Stimulated activated CD8-positive, alpha-beta memory T cell treated with anti-CD3 and anti-CD28 coated beads, Interleukin-15, amount 100 ng/mL, for 48 hours (primary cell): ENCODE data around the gene DNAI1.
"Not testable (repeated sequence)": the region's sequence is repeated elsewhere in the genome, so short reads cannot be mapped to it uniquely, and the experiment has no call there.

Source experiments
- DNase-seq, 2 donors: peaks; one replicate each; pipeline ENCODE4 v3.0.0-alpha.2; 2020; ENCODE audit warnings: low read depth in 2 of 2

DNAI1 gene

DNA sequence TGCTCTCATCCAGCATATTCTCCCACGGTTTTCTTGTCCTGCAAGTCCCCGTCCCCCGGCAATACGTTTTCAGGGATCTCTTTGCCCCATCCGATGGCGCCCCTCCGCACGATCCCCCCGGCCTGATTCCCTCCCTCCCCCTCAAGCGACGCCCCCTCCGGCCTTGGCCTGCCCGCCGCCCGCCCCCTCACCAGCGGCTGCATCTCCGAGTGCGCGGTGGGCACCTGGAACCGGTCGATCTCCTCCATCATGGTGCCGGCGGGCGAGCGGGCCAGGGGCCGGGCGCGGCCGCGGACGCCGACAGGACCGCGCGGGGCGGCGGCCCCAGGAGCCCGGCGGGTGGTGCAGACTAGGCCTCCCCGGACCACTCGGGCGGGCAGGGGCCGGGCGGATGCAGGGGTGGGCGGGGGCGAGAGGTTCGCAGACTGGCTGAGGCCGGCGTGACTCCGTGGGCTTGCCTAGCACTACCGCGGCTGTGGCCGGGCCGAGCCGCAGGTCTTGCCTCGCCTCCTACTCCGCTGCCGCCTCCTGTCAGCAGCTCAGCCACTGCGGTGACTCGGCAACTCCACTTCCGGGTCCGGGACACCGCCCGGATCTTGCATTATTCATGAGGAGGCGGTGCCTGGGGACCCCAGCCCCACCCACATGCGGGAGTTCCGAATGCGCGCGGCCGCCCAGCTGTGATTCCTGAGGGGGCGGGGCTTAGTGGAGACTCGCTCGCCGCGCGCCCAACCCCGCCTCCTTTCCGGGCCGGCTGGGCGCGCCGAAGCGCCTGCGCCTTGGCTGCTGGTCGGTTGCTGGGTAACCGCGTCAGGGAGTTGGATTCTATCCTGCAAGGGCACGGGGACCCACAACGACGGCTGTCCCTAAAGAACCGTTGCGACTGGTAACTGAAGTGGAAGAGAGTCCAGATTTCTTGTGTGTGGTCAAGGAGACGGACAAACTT lies at the start of gene DNAI1, which contains the start of gene FAM219A:
Gene DNAI1 (plus strand): TSS at position 793 of the 946 bp plus-strand sequence. CDS start 201 bp downstream, outside the sequence.
Gene FAM219A (minus strand): TSS at position 558 of the 946 bp plus-strand sequence. CDS start 307 bp downstream, at position 251.
- DNase-seq: peak; percentile 97 to 99

DNA sequence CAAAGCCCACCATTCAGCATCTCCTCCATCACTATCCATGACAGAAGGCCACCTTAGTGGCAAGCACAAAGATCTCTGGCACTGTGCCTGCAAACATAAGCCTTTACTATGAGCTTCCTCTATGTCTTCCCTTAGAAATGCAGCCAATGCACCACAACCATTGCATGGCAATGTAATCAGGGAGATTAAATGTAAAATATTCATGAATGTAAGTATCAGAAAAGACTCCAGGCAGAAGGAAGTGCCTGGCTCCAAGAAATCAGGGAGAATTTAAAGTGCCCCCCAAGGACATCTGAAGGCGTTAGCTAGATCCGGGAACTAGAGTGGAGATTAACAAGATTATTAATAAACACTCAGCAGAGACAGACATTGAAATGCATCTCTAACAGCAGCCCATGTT lies 49.5 kb upstream of the DNAI1 start:
- DNase-seq: no peak

DNA sequence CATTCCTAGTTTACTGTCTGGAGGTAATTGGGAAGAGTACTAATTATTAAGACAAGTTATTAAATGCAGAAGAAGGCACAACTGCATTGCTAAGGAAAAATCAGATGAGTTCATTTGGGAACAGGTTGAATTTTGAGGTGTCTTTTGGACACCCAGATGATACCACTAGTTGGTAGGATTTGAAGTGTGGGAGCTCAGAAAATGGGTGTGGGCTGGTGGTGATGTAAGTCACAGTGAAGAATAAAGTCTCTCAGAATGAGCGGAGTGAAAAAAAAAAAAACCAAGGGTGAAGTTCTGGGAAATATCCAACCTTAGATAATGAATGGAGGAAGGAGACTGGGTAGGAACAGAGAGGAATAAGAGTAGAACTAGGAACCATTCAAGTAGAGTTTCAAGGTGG lies 46.3 kb upstream of the DNAI1 start:
- DNase-seq: no peak

DNA sequence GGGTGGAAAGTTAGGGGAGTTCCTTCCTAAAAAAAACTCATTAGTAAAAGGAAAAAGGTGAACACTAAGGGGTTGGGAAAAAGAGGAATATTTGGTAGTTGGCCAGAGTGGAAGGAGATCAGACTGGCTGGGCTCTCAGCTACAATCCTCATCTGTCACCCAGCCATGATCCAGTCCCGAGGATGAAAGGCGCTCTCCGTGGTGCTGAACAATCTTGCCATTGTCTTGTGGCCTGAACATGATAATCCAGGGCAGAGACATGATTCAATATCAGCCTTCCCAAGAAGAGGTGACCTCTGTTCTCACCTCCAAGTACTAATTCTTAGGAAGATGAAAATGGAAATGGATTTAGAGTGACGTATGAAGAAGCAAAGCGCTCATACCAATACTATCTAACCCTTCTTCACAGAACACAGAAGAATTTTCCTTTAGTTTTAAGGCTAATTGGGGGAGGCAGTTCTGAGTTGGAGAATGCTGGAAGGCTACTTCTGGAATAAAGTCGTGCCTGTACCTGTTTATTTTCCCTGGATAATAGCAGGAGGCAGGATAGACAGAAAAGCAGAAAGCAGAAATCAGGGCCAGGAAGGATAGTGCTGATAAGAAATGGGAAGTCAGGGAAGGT lies 45.3 kb upstream of the DNAI1 start:
- DNase-seq: no peak

DNA sequence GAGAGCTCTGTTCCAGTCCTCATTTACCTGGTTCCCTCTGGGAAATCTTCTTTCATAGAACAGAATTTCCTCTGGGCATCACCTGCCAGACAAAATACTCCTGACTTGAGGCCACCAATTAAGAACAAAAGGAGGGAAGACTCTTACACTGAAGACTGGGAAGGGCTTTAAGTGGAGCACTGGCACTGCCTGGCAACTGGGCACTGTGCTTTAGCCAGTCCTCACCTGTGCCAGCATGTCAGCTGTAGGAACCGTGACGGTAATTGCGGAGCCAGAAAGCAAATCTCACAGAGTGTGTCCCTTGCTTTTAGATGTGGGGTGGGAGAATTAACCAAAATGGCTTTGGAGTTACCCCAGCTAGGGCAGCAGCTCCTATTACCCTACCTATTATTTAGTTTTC lies 40.9 kb upstream of the DNAI1 start:
- no peak for DNase-seq

DNA sequence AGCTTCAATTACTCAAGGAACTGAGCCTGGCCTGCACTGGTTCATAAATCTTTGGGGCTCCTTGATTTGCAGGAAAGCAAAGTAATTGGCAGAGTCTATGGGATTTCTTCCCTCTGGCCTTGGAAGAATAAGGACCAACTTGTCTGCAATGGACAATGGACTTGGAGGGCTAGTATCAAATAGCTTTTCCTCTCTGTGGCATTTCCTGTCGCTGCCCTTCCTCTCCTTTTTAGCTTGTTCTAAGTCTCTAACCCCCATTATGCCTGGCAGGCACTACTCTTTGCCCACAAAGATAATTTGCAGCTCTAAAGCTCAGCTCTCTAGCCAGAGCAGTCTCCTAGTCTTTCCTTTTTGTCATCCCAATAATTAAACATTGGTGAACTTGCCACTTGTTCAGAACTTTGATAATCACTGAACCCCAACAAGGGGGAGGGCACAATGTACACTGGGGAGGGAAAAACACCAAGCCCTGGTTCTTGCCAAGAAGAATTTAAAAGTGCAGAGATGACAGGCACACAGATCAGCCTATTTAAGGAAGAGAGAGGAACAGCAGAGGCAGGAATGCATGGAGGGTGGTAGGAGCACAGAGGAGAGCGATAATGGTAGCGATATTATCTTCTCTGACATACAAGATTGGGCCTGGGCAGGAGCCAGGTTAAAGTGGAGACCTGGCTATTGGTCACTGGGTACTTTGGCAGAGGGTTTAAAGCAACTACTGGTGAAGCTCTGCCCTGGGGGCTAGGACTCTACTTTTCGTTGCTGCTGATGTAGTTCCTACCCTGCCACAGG lies 38.7 kb upstream of the DNAI1 start:
- no peak for DNase-seq

DNA sequence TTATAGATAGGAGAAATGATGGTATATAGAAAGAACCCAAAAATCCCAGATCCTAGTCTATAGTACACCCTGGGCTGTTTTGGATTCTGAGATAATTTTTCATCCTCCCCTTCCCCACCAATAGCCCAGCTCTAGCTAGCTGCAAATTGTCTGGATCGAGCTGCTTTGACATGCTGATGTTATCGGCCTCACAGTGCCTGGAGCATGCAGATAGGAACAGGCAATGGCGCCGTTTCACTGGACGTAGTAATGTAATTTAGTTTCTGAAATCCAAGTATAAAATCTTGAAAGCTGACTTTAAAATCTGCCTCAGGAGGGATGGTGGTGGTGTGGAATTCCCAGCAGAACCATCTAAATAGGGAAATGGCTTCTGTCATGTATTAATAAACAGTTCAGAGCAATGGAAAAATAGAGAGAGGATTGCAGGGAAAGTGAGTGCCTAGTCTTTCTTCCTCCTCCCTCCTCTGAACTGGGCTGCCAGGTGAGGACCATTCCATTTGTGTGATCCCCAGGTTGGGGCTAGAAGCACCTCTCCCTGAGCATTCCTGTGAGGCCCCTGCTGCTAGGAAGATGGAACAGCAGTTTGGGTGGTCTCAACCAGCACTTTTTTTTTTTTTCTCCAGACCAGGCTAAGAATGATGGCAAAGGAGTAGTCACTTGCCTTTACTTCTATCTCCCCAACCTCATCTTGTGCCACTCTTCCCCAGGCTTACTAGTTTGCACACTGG lies 32.1 kb upstream of the DNAI1 start:
- no peak for DNase-seq

DNA sequence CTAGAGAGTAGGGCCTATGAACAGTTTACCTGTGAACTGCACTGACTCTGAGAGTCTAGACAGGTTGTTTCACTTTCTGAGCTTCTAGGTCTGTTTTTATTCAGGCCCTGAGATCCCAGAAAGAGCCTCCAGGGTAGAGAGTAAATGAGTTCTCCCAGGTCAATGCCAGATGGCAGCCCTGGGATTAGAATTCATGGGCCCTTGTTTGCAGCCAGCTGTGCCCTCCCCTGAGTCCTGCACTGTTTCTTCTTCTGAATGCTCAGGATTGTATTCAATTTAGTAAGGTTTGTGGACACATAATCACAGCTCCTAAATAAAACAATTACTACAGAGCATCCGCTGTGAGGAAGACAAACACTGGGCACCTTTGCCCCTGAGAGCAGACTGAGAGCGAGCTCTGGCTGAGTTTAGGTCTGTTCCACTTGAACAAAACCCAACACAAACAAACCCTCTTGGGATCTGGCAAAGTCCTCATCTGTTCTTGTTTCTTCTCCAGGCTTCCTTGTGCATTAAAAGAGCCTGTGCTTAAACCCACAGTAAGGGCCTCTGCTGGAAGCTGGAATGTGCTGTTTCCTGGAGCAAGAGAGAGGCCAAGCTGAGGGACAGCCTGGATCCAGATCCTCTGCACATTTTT lies 30.2 kb upstream of the DNAI1 start:
- DNase-seq: no peak

DNA sequence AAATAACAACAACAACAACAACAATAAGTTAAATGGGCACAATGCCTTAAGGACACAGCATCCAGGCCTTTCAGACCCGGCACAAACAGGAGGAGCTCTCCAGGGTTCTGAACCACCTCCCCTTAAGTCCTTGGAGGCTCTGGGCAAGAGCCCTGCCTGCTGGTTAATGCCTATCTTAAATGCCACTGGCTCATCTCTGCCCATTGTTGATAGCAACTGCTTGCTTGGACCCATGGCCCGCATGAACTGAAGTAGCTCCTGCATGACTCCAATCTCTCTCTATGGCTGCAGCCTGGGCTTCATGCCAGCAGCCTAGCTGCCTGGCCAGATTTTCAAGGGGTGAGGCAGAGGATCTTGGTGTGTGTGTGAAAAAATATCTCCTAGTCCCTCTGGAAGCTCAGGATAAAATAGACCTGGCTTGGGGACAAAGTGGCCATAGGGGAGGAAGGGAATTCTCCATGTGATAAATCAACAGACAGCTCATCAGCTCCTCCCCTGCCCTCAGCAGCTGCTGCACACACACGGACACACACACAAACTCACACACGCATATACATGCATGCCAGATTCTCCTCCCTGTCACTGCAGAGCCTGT lies 27.7 kb upstream of the DNAI1 start:
- DNase-seq: no peak

DNA sequence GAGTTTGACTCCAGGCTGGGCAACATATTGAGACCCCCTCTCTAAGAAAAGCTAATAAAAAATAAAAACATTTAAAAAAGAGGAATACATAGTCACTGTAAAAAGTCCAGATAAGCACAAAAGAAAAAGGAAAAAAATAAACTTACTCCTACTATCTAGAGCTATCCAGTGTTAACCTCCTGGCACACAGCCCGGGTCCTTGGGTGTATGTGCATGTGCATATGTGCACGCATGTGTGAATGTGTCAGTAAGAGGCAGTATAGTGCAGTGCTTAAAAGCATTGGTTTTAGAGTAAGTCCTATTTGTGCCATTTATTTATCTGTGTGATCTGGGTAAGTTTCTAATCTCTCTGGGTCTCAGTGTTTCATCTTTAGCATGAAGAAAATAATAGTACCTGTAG lies 26.9 kb upstream of the DNAI1 start:
- no peak for DNase-seq

DNA sequence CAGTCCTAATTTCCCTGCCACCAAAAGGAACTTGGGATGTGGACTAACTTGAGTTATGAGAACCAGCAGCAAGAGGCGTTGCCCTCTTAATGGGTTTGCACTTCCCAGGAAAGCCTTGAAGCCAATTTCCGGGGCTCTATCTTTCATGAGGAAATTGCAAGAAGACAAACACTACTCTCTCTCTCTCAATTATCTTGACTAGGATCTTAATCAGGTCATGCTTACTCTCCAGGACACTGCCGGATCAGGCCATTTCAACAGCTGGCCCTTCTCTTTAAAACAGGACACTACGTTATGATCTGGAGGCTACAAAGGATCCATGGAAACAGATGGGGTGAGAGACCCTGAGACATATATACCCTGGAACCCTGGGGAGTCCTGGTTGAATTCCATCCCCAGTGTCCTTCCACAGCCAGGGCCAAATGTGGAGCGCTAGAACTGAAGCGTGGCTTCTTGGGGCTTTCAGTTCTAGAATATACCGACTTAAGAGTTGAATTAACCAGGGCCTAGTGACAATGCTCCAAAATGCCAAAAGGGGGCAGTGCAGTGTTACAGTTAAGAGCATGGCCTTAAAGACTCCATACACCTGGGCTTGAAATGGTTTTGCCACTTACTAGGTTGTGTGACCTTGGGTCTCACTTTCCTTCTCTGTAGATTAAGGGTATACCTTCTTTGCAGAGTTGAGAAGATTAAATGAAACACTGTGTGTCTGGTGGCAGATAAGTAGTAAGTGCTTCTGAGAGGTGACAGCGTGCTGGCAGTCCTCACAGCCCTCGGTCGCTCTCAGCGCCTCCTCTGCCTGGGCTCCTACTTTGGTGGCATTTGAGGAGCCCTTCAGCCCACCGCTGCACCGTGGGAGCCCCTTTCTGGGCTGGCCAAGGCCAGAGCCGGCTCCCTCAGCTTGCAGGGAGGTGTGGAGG lies 21.3 kb upstream of the DNAI1 start:
- peak in 1 of 2 donors; percentile 19 for DNase-seq

DNA sequence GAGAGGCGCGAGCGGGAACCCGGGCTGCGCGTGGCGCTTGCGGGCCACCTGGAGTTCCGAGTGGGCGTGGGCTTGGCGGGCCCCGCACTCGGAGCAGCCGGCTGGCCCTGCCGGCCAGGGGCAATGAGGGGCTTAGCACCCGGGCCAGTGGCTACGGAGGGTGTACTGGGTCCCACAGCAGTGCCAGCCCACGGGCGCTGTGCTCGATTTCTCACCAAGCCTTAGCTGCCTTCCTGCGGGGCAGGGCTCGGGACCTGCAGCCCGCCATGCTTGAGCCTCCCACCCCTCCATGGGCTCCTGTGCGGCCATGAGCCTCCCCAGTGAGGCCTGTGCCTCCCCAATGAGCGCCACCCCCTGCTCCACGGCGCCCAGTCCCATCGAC lies 20.7 kb upstream of the DNAI1 start:
- not testable (repeated sequence) for DNase-seq

DNA sequence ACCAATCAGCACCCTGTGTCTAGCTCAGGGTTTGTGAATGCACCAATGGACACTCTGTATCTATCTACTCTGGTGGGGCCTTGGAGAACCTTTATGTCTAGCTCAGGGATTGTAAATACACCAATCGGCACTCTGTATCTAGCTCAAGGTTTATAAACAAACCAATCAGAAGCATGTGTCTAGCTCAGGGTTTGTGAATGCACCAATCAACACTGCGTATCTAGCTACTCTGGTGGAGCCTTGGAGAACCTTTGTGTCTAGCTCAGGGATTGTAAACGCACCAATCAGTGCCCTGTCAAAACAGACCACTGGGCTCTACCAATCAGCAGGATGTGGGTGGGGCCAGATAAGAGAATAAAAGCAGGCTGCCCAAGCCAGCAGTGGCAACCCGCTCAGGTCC lies 20.1 kb upstream of the DNAI1 start:
- DNase-seq: not testable (repeated sequence)

DNA sequence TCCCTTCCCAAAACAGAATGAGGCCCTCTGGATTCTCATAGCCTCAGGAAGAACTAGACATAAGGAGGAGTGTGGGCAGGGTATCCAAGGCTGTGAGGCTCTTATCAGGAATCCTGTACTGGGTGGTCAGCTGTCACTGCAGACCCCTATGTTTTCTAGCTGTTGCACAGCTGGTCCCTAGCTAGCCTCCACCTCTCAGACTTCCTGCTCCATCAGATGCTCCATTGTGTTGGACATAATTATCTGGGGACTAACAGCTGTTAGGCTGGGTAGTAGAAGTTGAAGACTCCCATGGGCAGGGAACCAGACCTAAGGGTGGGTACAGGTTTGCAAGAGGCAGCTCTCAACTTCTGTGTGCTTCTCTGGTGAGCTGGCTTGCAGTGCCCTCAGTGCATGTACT lies 18.6 kb upstream of the DNAI1 start:
- DNase-seq: no peak

DNA sequence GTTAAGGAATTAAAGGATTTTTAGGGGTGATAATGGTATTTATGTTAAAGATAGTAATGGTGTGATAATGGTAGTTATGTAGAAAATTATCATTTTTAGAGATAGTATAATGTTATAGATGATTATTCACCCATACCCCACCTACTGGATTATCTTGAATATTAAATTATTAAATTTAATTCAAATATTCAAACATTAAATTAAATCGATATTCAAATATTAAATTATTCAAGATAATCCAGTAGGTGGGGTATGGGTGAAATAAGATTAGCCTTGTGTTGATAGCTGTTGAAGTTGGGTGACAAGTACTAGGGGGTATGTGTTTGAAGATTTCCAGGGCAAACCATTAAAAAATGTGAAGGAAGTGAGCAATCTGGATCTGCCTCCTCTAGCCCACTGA lies 15.8 kb upstream of the DNAI1 start:
- DNase-seq: no peak

DNA sequence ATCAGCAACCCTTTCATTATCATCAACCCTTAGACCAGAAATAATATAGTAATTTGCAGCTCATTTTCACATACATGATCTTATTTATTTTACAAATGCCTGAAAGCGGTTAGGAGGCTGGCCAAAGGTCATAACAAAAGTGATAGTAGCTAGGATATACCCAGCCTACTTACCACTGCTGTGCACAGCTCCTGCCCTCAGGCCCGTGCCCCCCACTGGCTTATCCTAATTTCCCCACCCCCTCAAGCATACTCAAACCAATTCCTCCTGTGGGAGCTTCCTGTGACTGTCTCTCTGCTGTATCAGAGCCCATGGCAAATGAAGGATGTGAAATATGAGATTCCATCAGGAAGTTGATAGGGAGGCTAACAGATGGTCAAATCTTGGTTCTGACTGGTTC lies 15.1 kb upstream of the DNAI1 start:
- no peak for DNase-seq

DNA sequence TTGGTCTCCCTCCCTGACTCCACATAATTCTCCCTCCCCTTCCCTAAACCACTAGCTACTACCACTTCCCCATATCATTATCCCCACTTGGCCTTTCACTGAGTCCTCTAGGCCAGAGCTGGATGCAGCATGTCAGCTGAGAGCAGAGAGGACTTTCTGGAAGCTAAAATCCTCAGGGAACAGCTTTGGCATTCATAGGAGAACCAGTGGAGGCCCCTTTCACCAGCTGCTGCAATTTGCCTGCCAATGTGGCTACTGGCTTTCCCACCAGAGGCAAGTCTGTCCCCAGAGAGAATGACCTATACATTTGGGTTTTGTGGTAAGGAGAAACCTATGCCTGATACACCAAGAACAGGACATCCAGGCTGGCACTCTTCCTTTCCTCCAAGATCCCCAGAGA lies 14.6 kb upstream of the DNAI1 start:
- DNase-seq: no peak

DNA sequence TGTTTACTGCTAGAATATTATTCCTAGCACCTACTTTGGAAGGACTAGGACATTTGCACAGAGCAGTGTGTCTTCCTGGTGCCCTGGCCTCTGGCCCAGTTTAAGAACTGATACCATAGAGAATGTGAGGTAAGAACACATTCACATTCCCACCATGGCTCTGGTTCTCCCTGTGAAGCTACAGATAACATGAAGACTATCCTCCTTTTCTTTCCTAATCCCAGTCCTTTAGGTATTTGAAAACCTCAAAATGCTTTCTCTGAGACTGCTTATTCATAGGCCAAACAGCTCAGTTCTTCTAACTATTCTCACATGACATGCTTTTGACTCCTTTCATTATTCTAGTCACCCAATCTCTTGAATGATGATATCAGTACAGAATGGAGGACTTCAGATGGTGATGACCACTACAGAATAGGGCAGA lies 12.1 kb upstream of the DNAI1 start:
- DNase-seq: no peak

DNA sequence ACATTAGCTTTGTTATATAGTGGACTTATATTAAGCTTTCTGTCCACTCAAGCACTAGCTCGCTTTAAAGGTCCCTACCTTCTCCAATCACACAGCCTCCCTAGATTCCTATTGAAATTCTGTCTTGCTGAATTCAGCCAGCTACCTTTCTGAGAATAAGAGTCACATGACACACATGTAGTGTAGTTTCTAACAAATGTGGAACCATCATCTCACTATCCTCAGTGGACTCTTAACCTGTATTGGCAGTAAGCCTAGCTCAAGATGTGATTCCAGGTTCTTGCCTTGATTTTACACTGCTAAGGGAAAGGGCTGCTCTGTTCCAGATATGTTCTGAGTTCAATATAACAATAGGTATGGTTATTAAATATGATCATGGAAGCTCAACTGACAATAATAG lies 11.7 kb upstream of the DNAI1 start:
- no peak for DNase-seq

DNA sequence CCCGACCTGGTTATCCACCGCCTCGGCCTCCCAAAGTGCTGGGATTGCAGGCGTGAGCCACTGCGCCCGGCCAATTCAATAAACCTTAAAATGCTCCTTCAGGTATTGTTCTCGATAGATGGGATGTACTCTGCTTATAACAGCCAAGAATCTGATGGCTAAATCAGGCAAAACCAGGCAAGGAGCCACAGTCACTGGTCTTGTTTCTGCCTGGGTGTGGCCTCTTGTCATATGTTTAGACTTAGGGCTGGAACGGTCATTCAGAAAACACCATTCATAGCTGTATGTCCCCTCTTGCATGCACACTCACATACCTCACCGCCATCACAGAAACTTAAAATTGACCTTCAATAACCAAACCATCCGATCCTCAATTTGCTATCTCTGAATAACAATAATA lies 8.0 kb upstream of the DNAI1 start:
- no peak for DNase-seq
